ENCODE results near the gene MDM2.

MDM2 gene

GRCh38 chr12:68850390-68850789 lies 42.4 kb downstream of the MDM2 start:
- DNase-seq (ENCODE audit: low read depth, low spot score) = no peak

GRCh38 chr12:68851592-68852306 lies 43.8 kb downstream of the MDM2 start:
- no peak for DNase-seq (ENCODE audit: low read depth, low spot score)

GRCh38 chr12:68853396-68854077 lies 45.6 kb downstream of the MDM2 start:
- DNase-seq (ENCODE audit: low read depth, low spot score) = no peak

GRCh38 chr12:68854078-68854468 lies 46.1 kb downstream of the MDM2 start:
- no peak for DNase-seq (ENCODE audit: low read depth, low spot score)

- DNase-seq (ENCODE audit: low read depth, low spot score) = no peak
Observed at GRCh38 chr12:68854554-68854953, 46.6 kb downstream of the MDM2 start.

GRCh38 chr12:68855111-68855510 lies 47.1 kb downstream of the MDM2 start:
- DNase-seq (ENCODE audit: low read depth, low spot score) = no peak

- no peak for DNase-seq (ENCODE audit: low read depth, low spot score)
Observed at GRCh38 chr12:68855771-68856170, 47.8 kb downstream of the MDM2 start.

- DNase-seq (ENCODE audit: low read depth, low spot score) = no peak
Observed at GRCh38 chr12:68856510-68856909, 48.5 kb downstream of the MDM2 start.

- DNase-seq (ENCODE audit: low read depth, low spot score) = no peak
Observed at GRCh38 chr12:68861890-68862289, 53.9 kb downstream of the MDM2 start.

GRCh38 chr12:68863109-68863770 lies 55.3 kb downstream of the MDM2 start:
- no peak for DNase-seq (ENCODE audit: low read depth, low spot score)

- peak; percentile 1 for DNase-seq (ENCODE audit: low read depth, low spot score)
Observed at GRCh38 chr12:68863886-68864454, 56.0 kb downstream of the MDM2 start.

GRCh38 chr12:68864604-68865003 lies 56.6 kb downstream of the MDM2 start:
- DNase-seq (ENCODE audit: low read depth, low spot score) = no peak

GRCh38 chr12:68865399-68866164 lies 57.6 kb downstream of the MDM2 start:
- no peak for DNase-seq (ENCODE audit: low read depth, low spot score)

- DNase-seq (ENCODE audit: low read depth, low spot score) = no peak
Observed at GRCh38 chr12:68866950-68867349, 59.0 kb downstream of the MDM2 start.

- no peak for DNase-seq (ENCODE audit: low read depth, low spot score)
Observed at GRCh38 chr12:68867606-68868005, 59.6 kb downstream of the MDM2 start.

- DNase-seq (ENCODE audit: low read depth, low spot score) = no peak
Observed at GRCh38 chr12:68868043-68868790, 60.2 kb downstream of the MDM2 start.

- DNase-seq (ENCODE audit: low read depth, low spot score) = no peak
Observed at GRCh38 chr12:68870011-68870410, 62.0 kb downstream of the MDM2 start.

- DNase-seq (ENCODE audit: low read depth, low spot score) = no peak
Observed at GRCh38 chr12:68870443-68870842, 62.5 kb downstream of the MDM2 start.

GRCh38 chr12:68871396-68871795 lies 63.4 kb downstream of the MDM2 start:
- no peak for DNase-seq (ENCODE audit: low read depth, low spot score)

GRCh38 chr12:68871921-68872320 lies 63.9 kb downstream of the MDM2 start:
- no peak for DNase-seq (ENCODE audit: low read depth, low spot score)

- no peak for DNase-seq (ENCODE audit: low read depth, low spot score)
Observed at GRCh38 chr12:68873316-68873715, 65.3 kb downstream of the MDM2 start.

Measured in activated CD4-positive, CD25-positive, alpha-beta regulatory T cell treated with anti-CD3 and anti-CD28 coated beads, Interleukin-2, amount 50 U/mL, for 16 hours (primary cell).